IMR-90 (cell line): ENCODE measurements around the gene SYDE2. TPM values are rescaled to one million over a fixed set of nuclear protein-coding genes. Genes with fewer than 3 reads are reported as not detected.

Experiments used
- ATAC-seq: fragments of 200-7000 bp; cut with Tn5 transposase; 2 replicates; pipeline ENCODE4 v1.9.1; 2020; ENCODE audit warnings: low read depth, mild to moderate bottlenecking, moderate library complexity
- BruUV-seq: library from RNA; stranded (reverse); fragments of 400-500 nt; replicated peaks from 2 replicates; lab custom pipeline; 2021; lab: Mats Ljungman, UMichigan
- CTCF ChIA-PET: fragments of 300-600 bp; formaldehyde crosslinking; extraction: SDS; loops from one replicate; lab custom pipeline; 2021; ENCODE audit warnings: antibody characterized with exemption; lab: Yijun Ruan, JAX
- POLR2A ChIA-PET: fragments of 300-600 bp; sonication (Branson Sonifier 250); formaldehyde crosslinking; loops from one replicate; lab custom pipeline; 2022; ENCODE audit warnings: antibody characterized with exemption; ENCODE audit not compliant: unreplicated experiment; lab: Charles Lee
- DNase-seq: peaks from one replicate; pipeline ENCODE4 v3.0.0; 2013
- H2AFZ ChIP-seq: replicated peaks from 2 replicates; pipeline ENCODE3; 2013; ENCODE audit warnings: low read length, mild to moderate bottlenecking; ENCODE audit not compliant: poor library complexity
- H2AK5ac ChIP-seq: 2 replicates; pipeline ENCODE4 v1.6.1; 2013; ENCODE audit warnings: low read depth, low read length, inconsistent platforms
- H2AK9ac ChIP-seq: replicated peaks from 2 replicates; pipeline ENCODE3; 2013; ENCODE audit warnings: mild to moderate bottlenecking, low read depth, low read length, moderate library complexity; ENCODE audit not compliant: poor library complexity
- H2BK120ac ChIP-seq: 2 replicates; pipeline ENCODE4 v1.6.1; 2013; ENCODE audit warnings: low read depth, low read length, inconsistent platforms
- H2BK15ac ChIP-seq: 3 replicates; pipeline ENCODE4 v1.6.1; 2013; ENCODE audit warnings: low read depth, low read length, inconsistent platforms
- H2BK20ac ChIP-seq: 2 replicates; pipeline ENCODE4 v1.6.1; 2013; ENCODE audit warnings: low read depth, mild to moderate bottlenecking, inconsistent platforms, low read length, moderate library complexity
- H2BK5ac ChIP-seq: 2 replicates; pipeline ENCODE4 v1.6.1; 2013; ENCODE audit warnings: mild to moderate bottlenecking, low read depth, low read length, inconsistent platforms; ENCODE audit not compliant: poor library complexity, severe bottlenecking
- H3K14ac ChIP-seq: replicated peaks from 2 replicates; pipeline ENCODE4 v1.6.1; 2013; ENCODE audit warnings: low read depth, low read length, inconsistent platforms
- H3K18ac ChIP-seq: 2 replicates; pipeline ENCODE4 v1.6.1; 2013; ENCODE audit warnings: low read depth, low read length, control low read depth
- H3K23ac ChIP-seq: 2 replicates; pipeline ENCODE4 v1.6.1; 2013; ENCODE audit warnings: low read depth, low read length, inconsistent platforms
- H3K27ac ChIP-seq: 2 replicates; pipeline ENCODE4 v1.5.1; 2013; ENCODE audit warnings: mild to moderate bottlenecking, control low read depth, low read length; ENCODE audit not compliant: insufficient read depth
- H3K27me3 ChIP-seq: 2 replicates; pipeline ENCODE4 v1.6.1; 2013; ENCODE audit warnings: low read length; ENCODE audit not compliant: control insufficient read depth, insufficient read depth
- H3K36me3 ChIP-seq: 2 replicates; pipeline ENCODE4 v1.6.1; 2013; ENCODE audit warnings: low read length, mixed read lengths; ENCODE audit not compliant: control insufficient read depth, insufficient read depth
- H3K4ac ChIP-seq: 2 replicates; pipeline ENCODE4 v1.6.1; 2013; ENCODE audit warnings: low read depth, low read length, inconsistent platforms
- H3K4me1 ChIP-seq: 2 replicates; pipeline ENCODE4 v1.6.1; 2013; ENCODE audit warnings: low read length, mixed read lengths; ENCODE audit not compliant: control insufficient read depth, insufficient read depth
- H3K4me2 ChIP-seq: 2 replicates; pipeline ENCODE4 v1.6.1; 2013; ENCODE audit warnings: low read depth, mild to moderate bottlenecking, control low read depth, low read length, moderate library complexity
- H3K4me3 ChIP-seq: 2 replicates; pipeline ENCODE4 v1.5.1; 2013; ENCODE audit warnings: low read depth, mild to moderate bottlenecking, control low read depth, low read length, moderate library complexity; ENCODE audit not compliant: insufficient read depth
- H3K56ac ChIP-seq: 2 replicates; pipeline ENCODE4 v1.6.1; 2013; ENCODE audit warnings: low read length, inconsistent platforms; ENCODE audit not compliant: insufficient read depth; ENCODE audit errors: extremely low read depth
- H3K79me1 ChIP-seq, 2 experiments: 2 replicates each; pipeline ENCODE4 v1.6.1; 2013; ENCODE audit warnings: low read length in 2 of 2, inconsistent platforms in 1 of 2, low read depth in 1 of 2
- H3K9ac ChIP-seq: 2 replicates; pipeline ENCODE4 v1.6.1; 2013; ENCODE audit warnings: low read depth, low read length, control low read depth
- H3K9me1 ChIP-seq: 2 replicates; pipeline ENCODE4 v1.6.1; 2013; ENCODE audit warnings: low read length, inconsistent platforms; ENCODE audit not compliant: insufficient read depth
- H3K9me3 ChIP-seq: 2 replicates; pipeline ENCODE4 v1.6.1; 2013; ENCODE audit warnings: low read length; ENCODE audit not compliant: control insufficient read depth, insufficient read depth
- H4K20me1 ChIP-seq: 2 replicates; pipeline ENCODE4 v1.6.1; 2013; ENCODE audit warnings: low read length, inconsistent platforms; ENCODE audit not compliant: insufficient read depth
- H4K5ac ChIP-seq: 2 replicates; pipeline ENCODE4 v1.6.1; 2013; ENCODE audit warnings: mild to moderate bottlenecking, low read depth, low read length, control low read depth
- H4K8ac ChIP-seq, 2 experiments: 2 replicates each; pipeline ENCODE4 v1.6.1; 2013; ENCODE audit warnings: low read depth in 2 of 2, low read length in 2 of 2, control low read depth in 1 of 2, inconsistent platforms in 1 of 2
- H4K91ac ChIP-seq: 2 replicates; pipeline ENCODE4 v1.6.1; 2013; ENCODE audit warnings: low read depth, low read length, inconsistent platforms; ENCODE audit not compliant: insufficient read depth
- MAFK ChIP-seq: IDR thresholded peaks from 2 replicates; pipeline ENCODE4 v1.6.1; 2012; ENCODE audit warnings: low read depth, low read length, improper control_type of control experiment
- POLR2A ChIP-seq: IDR thresholded peaks from 2 replicates; pipeline ENCODE4 v1.6.1; 2012; ENCODE audit warnings: mild to moderate bottlenecking, low read depth, low read length
- RAD21 ChIP-seq: IDR thresholded peaks from 2 replicates; pipeline ENCODE4 v1.6.1; 2012; ENCODE audit warnings: low read length, improper control_type of control experiment
- RCOR1 ChIP-seq: IDR thresholded peaks from 2 replicates; pipeline ENCODE4 v1.6.1; 2012; ENCODE audit warnings: mild to moderate bottlenecking, low read length, improper control_type of control experiment; ENCODE audit not compliant: insufficient replicate concordance
- WGBS, 2 experiments: methylation state at CpG; one replicate each; pipeline versions ENCODE4 v1.1.5 to v1.1.7; 2013; ENCODE audit warnings: missing lambda C conversion rate in 2 of 2; ENCODE audit not compliant: insufficient read length in 1 of 2; ENCODE audit errors: extremely low coverage in 2 of 2; 5-methylcytosine and 5-hydroxymethylcytosine counted together
- dilution Hi-C: fragments of 300-500 bp; cut with HindIII; formaldehyde crosslinking; loops from one replicate; pipeline ENCODE4 v1.14.3; 2018; ENCODE audit warnings: low sequenced_read_pairs; ENCODE audit not compliant: unreplicated experiment
- in situ Hi-C: fragments of 300-500 bp; cut with MboI; formaldehyde crosslinking; loops from 3 replicates; pipeline ENCODE4 v1.14.3; 2019; ENCODE audit warnings: low sequenced_read_pairs, inconsistent platforms, mixed read lengths
- intact Hi-C: fragments of 100-400 bp; cut with micrococcal nuclease; formaldehyde crosslinking; loops from 2 replicates; pipeline ENCODE4 v1.10.0; 2022
- polyA plus RNA-seq, 3 experiments: library from polyadenylated mRNA; depleted of rRNA; stranded (reverse); fragments of >200 nt; gene quantifications; 2 replicates each; pipeline ENCODE4 v1.2.3, GENCODE V29; 2012; ENCODE audit warnings: low replicate concordance in 1 of 3
- total RNA-seq: library from RNA; depleted of rRNA; stranded (reverse); fragments of >200 nt; gene quantifications from 2 replicates; pipeline ENCODE4 v1.2.3, GENCODE V29; 2012

Gene SYDE2
- total and polyA plus RNA-seq, 2 of the 4 experiments (the other 2 are of a cell fraction) = 1.8 to 10.0 TPM

- peak overlapping the region; percentile 59 for H3K4me2 ChIP-seq
- dilution Hi-C loops (no loop called here), in situ Hi-C loops (no loop called here), intact Hi-C loops (no loop called here)
- peak overlapping the region; percentile 89; the same call in 2 of the 3 replicates for H2BK15ac ChIP-seq
- peak overlapping the region; percentile 70 for H2AFZ ChIP-seq
- H3K9me1 ChIP-seq = peaks cover 12% of the 10 kb centered on the region
- peak; percentile 70 for DNase-seq
- peak overlapping the region; percentile 46 for H3K9ac ChIP-seq
- H3K9me3 ChIP-seq = peaks cover 2% of the 10 kb centered on the region; the same call in 1 of the 2 replicates
- TF ChIP-seq RAD21 (no peak), MAFK (no peak), RCOR1 (no peak), POLR2A (no peak)
- peak overlapping the region; percentile 51 for H2AK9ac ChIP-seq
- H3K79me1 ChIP-seq = no peaks in the 10 kb centered on the region
- no peaks in the 10 kb centered on the region for H4K20me1 ChIP-seq
- peak overlapping the region; percentile 99 for H2BK120ac ChIP-seq
- H3K23ac ChIP-seq = peak overlapping the region; percentile 96
- peak overlapping the region; percentile 73 for H3K56ac ChIP-seq
- ChIA-PET POLR2A (no interaction called here), CTCF (interaction anchor here (0.7 to 1.1 kb wide), 2 partner anchors 34 to 39 kb away, joined by 3 to 4 read pairs; partner anchors contain the start of gene C1orf52)
- peak overlapping the region; percentile 99 for H2BK20ac ChIP-seq
- no TSS peak for BruUV-seq
- H2BK5ac ChIP-seq = peak overlapping the region; percentile 94
- H3K4me3 ChIP-seq = no peak overlapping the region
- peak overlapping the region; percentile 98 for H3K4ac ChIP-seq
- H4K8ac ChIP-seq = peak overlapping the region; percentile 20 to 92
- peak overlapping the region; percentile 79 for H3K27ac ChIP-seq
- peak overlapping the region; percentile 99 for H4K91ac ChIP-seq
- H2AK5ac ChIP-seq = peak overlapping the region; percentile 63
- H4K5ac ChIP-seq = peak overlapping the region; percentile 87
- 0% methylated on average over 2 of the region's 7 CpGs; no CpG with 5 or more reads in 1 of the 2 experiments for WGBS, 2 experiments
- no peaks in the 10 kb centered on the region for H3K27me3 ChIP-seq
- no peaks in the 10 kb centered on the region for H3K36me3 ChIP-seq
- ATAC-seq = peak; percentile 76
- peaks cover 21% of the 10 kb centered on the region for H3K4me1 ChIP-seq
- H3K18ac ChIP-seq = peak overlapping the region; percentile 95
- H3K14ac ChIP-seq = peak overlapping the region; percentile 98
Measured at GRCh38 chr1:85220756-85221201, 20.0 kb upstream of the SYDE2 start.
